Gastroesophageal sphincter (tissue), 3 donors: ENCODE results near the gene KRTAP12-3.

Experiments used
- EP300 ChIP-seq: sonication (generic); formaldehyde crosslinking; IDR thresholded peaks from one replicate; pipeline ENCODE4 v1.6.1; 2017; ENCODE audit warnings: antibody characterized with exemption, mild to moderate bottlenecking
- POLR2A ChIP-seq, 2 donors: fragments of 450-650 bp; IDR thresholded peaks; one replicate each; pipeline ENCODE4 v1.6.1; 2017; ENCODE audit warnings: antibody characterized with exemption in 2 of 2, mild to moderate bottlenecking in 2 of 2, moderate library complexity in 1 of 2
- POLR2AphosphoS5 ChIP-seq: sonication (generic); formaldehyde crosslinking; IDR thresholded peaks from one replicate; pipeline ENCODE4 v1.6.1; 2017; ENCODE audit warnings: antibody characterized with exemption
- TF ChIP-seq, protein P1 (sequence below), 4 experiments: fragments of 200-600 bp in 2 of 4; fragments of 450-650 bp in 2 of 4; sonication (generic) in 1 of 4; IDR thresholded peaks; one replicate each; pipeline ENCODE4 v1.5.1; 2017 to 2019; ENCODE audit warnings: antibody characterized with exemption in 4 of 4, mild to moderate bottlenecking in 2 of 4, moderate library complexity in 2 of 4

DNA sequence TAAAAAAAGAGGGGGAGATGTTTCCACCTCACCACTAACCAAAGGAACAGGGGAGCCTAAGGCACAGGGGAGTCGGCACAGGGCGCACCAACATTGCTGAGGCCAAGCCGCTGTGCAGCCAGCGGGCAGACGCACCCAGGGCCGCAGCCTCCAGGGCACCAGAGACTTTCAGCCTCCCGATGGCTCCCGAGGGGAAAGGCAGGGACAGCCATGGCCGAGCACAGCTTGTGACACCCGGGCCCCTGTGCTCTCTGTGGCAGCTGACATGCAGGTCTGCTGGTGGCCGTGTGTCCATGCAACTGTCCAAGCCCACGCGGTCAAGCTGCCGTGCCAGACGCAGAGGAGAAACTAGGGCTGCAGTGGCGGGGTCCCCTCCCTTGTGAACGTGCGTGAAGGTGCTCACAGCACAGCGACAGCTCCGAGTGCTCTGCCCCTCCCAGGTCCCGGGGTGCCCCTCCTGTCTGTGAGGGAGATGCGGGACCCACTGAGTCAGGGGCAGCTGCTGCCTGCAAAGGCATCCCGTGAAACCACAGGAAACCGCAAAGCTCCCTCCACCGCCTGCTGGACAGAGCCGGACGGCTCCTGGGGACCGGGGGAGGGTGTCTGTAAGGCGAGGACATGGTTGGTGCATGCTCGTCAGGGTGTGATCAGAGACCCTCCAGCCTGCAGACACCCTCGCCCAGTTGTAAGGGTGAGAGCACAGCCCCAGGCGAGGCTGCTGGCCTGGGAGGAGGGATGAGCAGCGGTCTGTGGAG lies 9.0 kb upstream of the KRTAP12-3 start:
- TF ChIP-seq, protein P1, sequence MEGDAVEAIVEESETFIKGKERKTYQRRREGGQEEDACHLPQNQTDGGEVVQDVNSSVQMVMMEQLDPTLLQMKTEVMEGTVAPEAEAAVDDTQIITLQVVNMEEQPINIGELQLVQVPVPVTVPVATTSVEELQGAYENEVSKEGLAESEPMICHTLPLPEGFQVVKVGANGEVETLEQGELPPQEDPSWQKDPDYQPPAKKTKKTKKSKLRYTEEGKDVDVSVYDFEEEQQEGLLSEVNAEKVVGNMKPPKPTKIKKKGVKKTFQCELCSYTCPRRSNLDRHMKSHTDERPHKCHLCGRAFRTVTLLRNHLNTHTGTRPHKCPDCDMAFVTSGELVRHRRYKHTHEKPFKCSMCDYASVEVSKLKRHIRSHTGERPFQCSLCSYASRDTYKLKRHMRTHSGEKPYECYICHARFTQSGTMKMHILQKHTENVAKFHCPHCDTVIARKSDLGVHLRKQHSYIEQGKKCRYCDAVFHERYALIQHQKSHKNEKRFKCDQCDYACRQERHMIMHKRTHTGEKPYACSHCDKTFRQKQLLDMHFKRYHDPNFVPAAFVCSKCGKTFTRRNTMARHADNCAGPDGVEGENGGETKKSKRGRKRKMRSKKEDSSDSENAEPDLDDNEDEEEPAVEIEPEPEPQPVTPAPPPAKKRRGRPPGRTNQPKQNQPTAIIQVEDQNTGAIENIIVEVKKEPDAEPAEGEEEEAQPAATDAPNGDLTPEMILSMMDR (IDR thresholded peaks at IDR 0.05), result no peak
- TF ChIP-seq POLR2A (IDR thresholded peaks at IDR 0.05) (no peak), POLR2AphosphoS5 (no peak), EP300 (no peak)
